Calu3 (cell line): Measurements from ENCODE around the gene PLXNB1. TPM values are rescaled to one million over a fixed set of nuclear protein-coding genes. Genes with fewer than 3 reads are reported as not detected.

ENCODE experiments used
- BruUV-seq: library from RNA; stranded (reverse); fragments of 400-500 nt; replicated peaks from 2 replicates; lab custom pipeline; 2021; lab: Mats Ljungman, UMichigan
- CTCF ChIA-PET: fragments of 300-600 bp; sonication (Branson Sonifier 250); formaldehyde crosslinking; loops from one replicate; lab custom pipeline; 2022; ENCODE audit warnings: antibody characterized with exemption; lab: Charles Lee
- DNase-seq: peaks from one replicate; pipeline ENCODE4 v3.0.0; 2022
- H3K27ac Mint-ChIP-seq: one replicate; pipeline ENCODE4 v1.8.0; 2022; ENCODE audit warnings: mixed read lengths; ENCODE audit not compliant: unreplicated experiment
- H3K27me3 Mint-ChIP-seq: one replicate; pipeline ENCODE4 v1.8.0; 2022; ENCODE audit warnings: mixed read lengths; ENCODE audit not compliant: unreplicated experiment
- H3K36me3 Mint-ChIP-seq: one replicate; pipeline ENCODE4 v1.8.0; 2022; ENCODE audit warnings: mild to moderate bottlenecking, moderate library complexity, mixed read lengths; ENCODE audit not compliant: insufficient read depth, unreplicated experiment
- H3K4me1 Mint-ChIP-seq: one replicate; pipeline ENCODE4 v1.8.0; 2022; ENCODE audit warnings: mild to moderate bottlenecking, low read depth, mixed read lengths; ENCODE audit not compliant: unreplicated experiment
- H3K4me3 Mint-ChIP-seq: one replicate; pipeline ENCODE4 v1.8.0; 2022; ENCODE audit warnings: mild to moderate bottlenecking, low read depth, moderate library complexity, mixed read lengths; ENCODE audit not compliant: unreplicated experiment
- H3K9me3 Mint-ChIP-seq: one replicate; pipeline ENCODE4 v1.8.0; 2022; ENCODE audit warnings: low read depth, mixed read lengths; ENCODE audit not compliant: unreplicated experiment
- CTCF ChIP-seq: fragments of 200-600 bp; IDR thresholded peaks from one replicate; pipeline ENCODE4 v1.8.0; 2022; ENCODE audit warnings: antibody characterized with exemption; ENCODE audit not compliant: unreplicated experiment
- intact Hi-C: fragments of 100-400 bp; cut with micrococcal nuclease; formaldehyde crosslinking; loops from one replicate; pipeline ENCODE4 v1.10.0; 2022; ENCODE audit not compliant: unreplicated experiment
- total RNA-seq: library from RNA; stranded (reverse); gene quantifications from 2 replicates; pipeline ENCODE4 v1.2.3, GENCODE V29; 2022

Gene PLXNB1
- total RNA-seq, 1 experiment from 2014 or later: 174 TPM

- Mint-ChIP-seq H3K36me3 (no peaks in the 10 kb centered on the region), H3K27me3 (peaks cover 26% of the 10 kb centered on the region), H3K9me3 (no peaks in the 10 kb centered on the region), H3K4me1 (no peaks in the 10 kb centered on the region), H3K4me3 (no peak overlapping the region), H3K27ac (no peak overlapping the region)
- BruUV-seq: no TSS peak
- intact Hi-C loops: no loop called here
- DNase-seq: no peak
- CTCF ChIA-PET: no interaction called here
- no peak for TF ChIP-seq CTCF
These were observed 65.0 kb downstream of the PLXNB1 start for GRCh38 chr3:48364840-48365239.

- DNase-seq: no peak
- BruUV-seq: no TSS peak
- Mint-ChIP-seq H3K4me3 (no peak overlapping the region), H3K9me3 (no peaks in the 10 kb centered on the region), H3K27ac (no peak overlapping the region), H3K36me3 (no peaks in the 10 kb centered on the region), H3K4me1 (no peaks in the 10 kb centered on the region), H3K27me3 (peaks cover 45% of the 10 kb centered on the region)
- TF ChIP-seq CTCF: no peak
- intact Hi-C loops: no loop called here
- CTCF ChIA-PET: no interaction called here
These were observed 68.0 kb downstream of the PLXNB1 start for GRCh38 chr3:48361928-48362327.

- H3K4me1 Mint-ChIP-seq: peaks cover 7% of the 10 kb centered on the region
- H3K4me3 Mint-ChIP-seq: no peak overlapping the region
- BruUV-seq: no TSS peak
- H3K27ac Mint-ChIP-seq: no peak overlapping the region
- peaks cover 83% of the 10 kb centered on the region for H3K27me3 Mint-ChIP-seq
- no peak for TF ChIP-seq CTCF
- CTCF ChIA-PET: interaction anchor here (0.7 kb wide), 1 partner anchor 80 kb away, joined by 3 read pairs; no protein-coding TSS in a partner anchor
- intact Hi-C loops: no loop called here
- no peaks in the 10 kb centered on the region for H3K9me3 Mint-ChIP-seq
- DNase-seq: no peak
- H3K36me3 Mint-ChIP-seq: no peaks in the 10 kb centered on the region
These were observed 73.5 kb downstream of the PLXNB1 start for GRCh38 chr3:48356419-48356818.

- no peaks in the 10 kb centered on the region for H3K36me3 Mint-ChIP-seq
These were observed 75.9 kb downstream of the PLXNB1 start for GRCh38 chr3:48353987-48354386.

More at GRCh38 chr3:48353987-48354386, 75.9 kb downstream of the PLXNB1 start:
- Mint-ChIP-seq H3K27ac (no peak overlapping the region), H3K4me1 (peaks cover 7% of the 10 kb centered on the region), H3K4me3 (no peak overlapping the region), H3K27me3 (peaks cover 66% of the 10 kb centered on the region), H3K9me3 (no peaks in the 10 kb centered on the region)
- intact Hi-C loops: no loop called here
- CTCF ChIA-PET: no interaction called here
- BruUV-seq: no TSS peak
- no peak for DNase-seq
- no peak for TF ChIP-seq CTCF

Other genes with a start within 250 kb of the PLXNB1 start
- 15.2 and 18.2 TPM in 2 replicates for gene CDC25A, start 241.7 kb downstream of the PLXNB1 start, total RNA-seq
- gene CAMP, start 206.6 kb downstream of the PLXNB1 start, total RNA-seq: not detected in 2 replicates
- gene ZNF589, start 189.0 kb downstream of the PLXNB1 start, total RNA-seq: 8.0 and 8.3 TPM in 2 replicates
- gene NME6, start 128.7 kb downstream of the PLXNB1 start, total RNA-seq: 28.2 and 30.2 TPM in 2 replicates
- gene SPINK8, start 96.4 kb downstream of the PLXNB1 start, total RNA-seq: not detected in 2 replicates
- gene FBXW12, start 57.9 kb downstream of the PLXNB1 start, total RNA-seq: not detected in 2 replicates
- gene CCDC51, start 10.0 kb upstream of the PLXNB1 start, total RNA-seq: 18.9 and 19.9 TPM in 2 replicates
- 139 and 171 TPM in 2 replicates for gene TMA7, start 10.2 kb upstream of the PLXNB1 start, total RNA-seq
- gene ATRIP, start 16.7 kb upstream of the PLXNB1 start, total RNA-seq: 12.5 and 13.7 TPM in 2 replicates
- 192 and 287 TPM in 2 replicates for gene SHISA5, start 74.1 kb upstream of the PLXNB1 start, total RNA-seq
- 3.6 and 5.1 TPM in 2 replicates for gene PFKFB4, start 126.7 kb upstream of the PLXNB1 start, total RNA-seq
- 0.34 and 0.94 TPM in 2 replicates for gene UCN2, start 133.7 kb upstream of the PLXNB1 start, total RNA-seq
- gene COL7A1, start 165.2 kb upstream of the PLXNB1 start, total RNA-seq: 8.6 and 13.9 TPM in 2 replicates
- gene UQCRC1, start 179.6 kb upstream of the PLXNB1 start, total RNA-seq: 196 and 207 TPM in 2 replicates
- not detected in 2 replicates for gene TMEM89, start 191.7 kb upstream of the PLXNB1 start, total RNA-seq
- gene SLC26A6, start 205.4 kb upstream of the PLXNB1 start, total RNA-seq: 21.6 and 27.0 TPM in 2 replicates
- gene CELSR3, start 232.8 kb upstream of the PLXNB1 start, total RNA-seq: 24.9 and 28.5 TPM in 2 replicates